HepG2 (cell line): Measurements from ENCODE around the gene SPRED2. TPM values are rescaled to one million over a fixed set of nuclear protein-coding genes. Genes with fewer than 3 reads are reported as not detected.

Source experiments
- ATAC-seq: fragments of 200-7000 bp; cut with Tn5 transposase; 3 replicates; pipeline ENCODE4 v1.9.1; 2020; ENCODE audit warnings: mild to moderate bottlenecking, moderate library complexity
- BruUV-seq: library from RNA; stranded (reverse); fragments of 400-500 nt; replicated peaks from 2 replicates; lab custom pipeline; 2021; lab: Mats Ljungman, UMichigan
- CTCF ChIA-PET: fragments of 300-600 bp; formaldehyde crosslinking; extraction: SDS; loops from one replicate; lab custom pipeline; 2021; ENCODE audit warnings: low total read pairs, inconsistent platforms, low intra/inter-chr PET ratio; lab: Yijun Ruan, JAX
- POLR2A ChIA-PET: fragments of 350-600 bp; sonication (Branson Sonifier 250); formaldehyde crosslinking; loops from one replicate; lab custom pipeline; 2020; ENCODE audit warnings: antibody characterized with exemption, inconsistent platforms; lab: Yijun Ruan, JAX
- DNase-seq: peaks from one replicate; pipeline ENCODE4 v3.0.0-alpha.2; 2015; ENCODE audit warnings: low spot score
- FAIRE-seq: peaks from 3 replicates; lab custom pipeline; 2011; peaks lifted over from hg19 to GRCh38; lab: Jason Lieb, UNC
- H2AFZ ChIP-seq: one replicate; pipeline ENCODE4 v1.6.1; 2011; ENCODE audit warnings: low read length, inconsistent platforms
- H3K27ac ChIP-seq: fragments of 300-600 bp; 3 replicates; pipeline ENCODE4 v1.8.0; 2011; ENCODE audit warnings: mixed run types, mild to moderate bottlenecking, mixed read lengths, low read length, inconsistent platforms; ENCODE audit not compliant: insufficient read depth; ENCODE audit errors: extremely low read length
- H3K27me3 ChIP-seq, 2 experiments: fragments of 200-600 bp in 1 of 2; 2 replicates in 1 of 2; 3 replicates in 1 of 2; pipeline versions ENCODE4 v1.6.0 to v1.8.0; 2011; ENCODE audit warnings: low read length in 2 of 2, mild to moderate bottlenecking in 2 of 2, moderate library complexity in 2 of 2, inconsistent platforms in 1 of 2; ENCODE audit not compliant: insufficient read depth in 2 of 2, control insufficient read depth in 1 of 2
- H3K36me3 ChIP-seq, 2 experiments: fragments of 200-600 bp in 1 of 2; replicated peaks in 1 of 2; 2 replicates in 1 of 2; 3 replicates in 1 of 2; pipeline versions ENCODE4 v1.5.1 to v1.8.0; 2011; ENCODE audit warnings: low read length in 2 of 2, inconsistent platforms in 1 of 2; ENCODE audit not compliant: insufficient read depth in 2 of 2, control insufficient read depth in 1 of 2
- H3K4me1 ChIP-seq: 2 replicates; pipeline ENCODE4 v1.5.1; 2012; ENCODE audit warnings: low read length, inconsistent platforms; ENCODE audit not compliant: insufficient read depth
- H3K4me2 ChIP-seq: 2 replicates; pipeline ENCODE4 v1.6.0; 2011; ENCODE audit warnings: low read depth, low read length, inconsistent platforms
- H3K4me3 ChIP-seq, 3 experiments: fragments of 200-600 bp in 1 of 3; sonication (generic), shearing (Covaris generic) in 1 of 3; replicated peaks in 1 of 3; 2 replicates each; pipeline ENCODE4 v1.5.1; 2011 to 2016; ENCODE audit warnings: low read length in 3 of 3, inconsistent platforms in 2 of 3, low read depth in 2 of 3, mild to moderate bottlenecking in 2 of 3, control low read depth in 1 of 3, mixed read lengths in 1 of 3; ENCODE audit not compliant: insufficient read depth in 1 of 3
- H3K79me2 ChIP-seq: one replicate; pipeline ENCODE4 v1.6.1; 2011; ENCODE audit warnings: low read length, inconsistent platforms; ENCODE audit not compliant: insufficient read depth
- H3K9ac ChIP-seq: 2 replicates; pipeline ENCODE4 v1.6.0; 2011; ENCODE audit warnings: mild to moderate bottlenecking, low read depth, low read length, inconsistent platforms; ENCODE audit not compliant: insufficient read depth
- H3K9me3 ChIP-seq: 2 replicates; pipeline ENCODE4 v1.5.1; 2012; ENCODE audit warnings: mild to moderate bottlenecking, low read length
- H4K20me1 ChIP-seq: 2 replicates; pipeline ENCODE4 v1.6.0; 2011; ENCODE audit warnings: inconsistent platforms, mild to moderate bottlenecking, low read length, moderate library complexity; ENCODE audit not compliant: insufficient read depth
- ARID2 ChIP-seq: sonication (generic); formaldehyde crosslinking; IDR thresholded peaks from 2 replicates; pipeline ENCODE4 v1.8.1; 2022; ENCODE audit warnings: mild to moderate bottlenecking, missing genetic modification reagents, borderline replicate concordance
- ATF2 ChIP-seq: sonication (generic); formaldehyde crosslinking; IDR thresholded peaks from 2 replicates; pipeline ENCODE4 v1.4.0; 2020; ENCODE audit warnings: missing genetic modification reagents
- CEBPG ChIP-seq: IDR thresholded peaks from 2 replicates; pipeline ENCODE4 v1.6.1; 2016
- FOXA3 ChIP-seq: IDR thresholded peaks from 2 replicates; pipeline ENCODE4 v1.6.1; 2016; ENCODE audit warnings: missing genetic modification reagents, missing compliant biosample characterization
- FOXP1 ChIP-seq, 2 experiments: fragments of 450-650 bp in 1 of 2; IDR thresholded peaks; 2 replicates each; pipeline ENCODE4 v1.6.1; 2017 to 2018; ENCODE audit warnings: antibody characterized with exemption in 1 of 2
- GATAD1 ChIP-seq: IDR thresholded peaks from 2 replicates; pipeline ENCODE4 v1.6.1; 2016; ENCODE audit warnings: missing genetic modification reagents, missing compliant biosample characterization
- GATAD2A ChIP-seq: IDR thresholded peaks from 2 replicates; pipeline ENCODE4 v1.6.1; 2016
- HNF1B ChIP-seq: sonication (generic); formaldehyde crosslinking; IDR thresholded peaks from 2 replicates; pipeline ENCODE4 v1.5.1; 2020; ENCODE audit warnings: mild to moderate bottlenecking, moderate library complexity, missing genetic modification reagents
- HNF4A ChIP-seq: sonication (generic); formaldehyde crosslinking; IDR thresholded peaks from 2 replicates; pipeline ENCODE4 v1.4.0; 2020; ENCODE audit warnings: missing genetic modification reagents
- KLF9 ChIP-seq: IDR thresholded peaks from 2 replicates; pipeline ENCODE4 v1.6.1; 2016; ENCODE audit warnings: low read depth
- MTA1 ChIP-seq: sonication (generic); formaldehyde crosslinking; IDR thresholded peaks from 2 replicates; pipeline ENCODE4 v1.4.0; 2020; ENCODE audit warnings: missing genetic modification reagents, mild to moderate bottlenecking, borderline replicate concordance
- NCOA2 ChIP-seq: sonication (generic); formaldehyde crosslinking; IDR thresholded peaks from 2 replicates; pipeline ENCODE4 v1.8.0; 2022; ENCODE audit warnings: inconsistent platforms
- NFE2L1 ChIP-seq: sonication (generic); formaldehyde crosslinking; IDR thresholded peaks from 2 replicates; pipeline ENCODE4 v1.4.0; 2020; ENCODE audit warnings: missing genetic modification reagents, mild to moderate bottlenecking, borderline replicate concordance
- NR2F1 ChIP-seq, 2 experiments: fragments of 450-650 bp in 1 of 2; formaldehyde crosslinking in 1 of 2; IDR thresholded peaks; 2 replicates each; pipeline versions ENCODE4 v1.5.0 to v1.6.1; 2016 to 2020; ENCODE audit warnings: mild to moderate bottlenecking in 1 of 2, missing compliant biosample characterization in 1 of 2, missing genetic modification reagents in 1 of 2, moderate library complexity in 1 of 2
- PAX8 ChIP-seq: sonication (generic); formaldehyde crosslinking; IDR thresholded peaks from 2 replicates; pipeline ENCODE4 v1.8.0; 2022; ENCODE audit warnings: mild to moderate bottlenecking, missing genetic modification reagents, borderline replicate concordance
- RARA ChIP-seq: IDR thresholded peaks from 2 replicates; pipeline ENCODE4 v1.6.1; 2016; ENCODE audit warnings: missing genetic modification reagents, missing compliant biosample characterization
- SAP130 ChIP-seq: IDR thresholded peaks from 2 replicates; pipeline ENCODE4 v1.6.1; 2016; ENCODE audit warnings: low read depth
- SMAD3 ChIP-seq: sonication (generic); formaldehyde crosslinking; IDR thresholded peaks from 2 replicates; pipeline ENCODE4 v1.4.0; 2020; ENCODE audit warnings: missing genetic modification reagents
- SRF ChIP-seq: IDR thresholded peaks from 2 replicates; pipeline ENCODE4 v1.6.1; 2011; ENCODE audit warnings: mild to moderate bottlenecking, low read depth, low read length, moderate library complexity
- THAP11 ChIP-seq: IDR thresholded peaks from 2 replicates; pipeline ENCODE4 v1.6.1; 2016; ENCODE audit warnings: missing biosample characterization, missing genetic modification reagents
- YEATS4 ChIP-seq: sonication (generic); formaldehyde crosslinking; IDR thresholded peaks from 2 replicates; pipeline ENCODE4 v1.4.0; 2020; ENCODE audit warnings: missing genetic modification reagents, borderline replicate concordance
- ZNF224 ChIP-seq: sonication (generic); formaldehyde crosslinking; IDR thresholded peaks from 2 replicates; pipeline ENCODE4 v1.5.0; 2020; ENCODE audit warnings: mild to moderate bottlenecking, missing genetic modification reagents
- ZNF431 ChIP-seq: sonication (generic); formaldehyde crosslinking; IDR thresholded peaks from 2 replicates; pipeline ENCODE4 v1.9.0; 2022; ENCODE audit warnings: missing genetic modification reagents, low read depth, mild to moderate bottlenecking, borderline replicate concordance
- ZNF660 ChIP-seq: sonication (generic); formaldehyde crosslinking; IDR thresholded peaks from 2 replicates; pipeline ENCODE4 v1.5.1; 2020; ENCODE audit warnings: mild to moderate bottlenecking, low read depth, missing genetic modification reagents, borderline replicate concordance
- ZNF850 ChIP-seq: sonication (generic); formaldehyde crosslinking; conservative IDR thresholded peaks from 2 replicates; pipeline ENCODE4 v1.9.0; 2021; ENCODE audit warnings: mild to moderate bottlenecking, missing genetic modification reagents
- WGBS: methylation state at CpG from one replicate; pipeline ENCODE4 v1.1.6; 2017; ENCODE audit warnings: low lambda C conversion rate; 5-methylcytosine and 5-hydroxymethylcytosine counted together
- in situ Hi-C: cut with HindIII; loops from 2 replicates; pipeline ENCODE4 v1.10.0; 2017; ENCODE audit warnings: low pct_unique_long_range_greater_than_20kb; ENCODE audit not compliant: extremely low pct_ligation_motif_present
- intact Hi-C: fragments of 100-400 bp; cut with micrococcal nuclease; formaldehyde crosslinking; loops from one replicate; pipeline ENCODE4 v1.10.0; 2022; ENCODE audit not compliant: unreplicated experiment
- polyA plus RNA-seq, 8 experiments: library from polyadenylated mRNA; depleted of rRNA in 3 of 8; stranded (reverse) in 7 of 8; unstranded in 1 of 8; fragments of >200 nt; fragmentation: Illumina TruSeq in 4 of 8; extraction: Trizol in 4 of 8; gene quantifications; 2 replicates each; pipeline versions ENCODE4 v1.2.1 to v1.2.3, GENCODE V29; 2011 to 2016; ENCODE audit warnings: low read depth in 4 of 8, missing spikeins in 1 of 8, mixed read lengths in 1 of 8; ENCODE audit not compliant: insufficient read depth in 1 of 8
- total RNA-seq, 5 experiments: library from RNA; depleted of rRNA; stranded (reverse); fragments of >200 nt; fragmentation: Illumina TruSeq; extraction: Trizol; gene quantifications; 2 replicates each; pipeline ENCODE4 v1.2.3, GENCODE V29; 2016; ENCODE audit warnings: low read depth in 1 of 5

The SPRED2 gene
- total and polyA plus RNA-seq, 2 of the 13 experiments (the other 11 are each of a cell fraction or from before 2014, with no cell fraction given), result 13.0 to 37.0 TPM

- TF ChIP-seq ZNF660 (CRISPR knock-in tag) (no peak), ARID2 (CRISPR knock-in tag) (no peak), ZNF850 (no peak), NFE2L1 (no peak), ZNF224 (no peak), SMAD3 (CRISPR knock-in tag) (no peak), ZNF431 (CRISPR knock-in tag) (no peak), PAX8 (CRISPR knock-in tag) (no peak)
These were observed 45.4 kb downstream of the SPRED2 start (continued) for GRCh38 chr2:65386989-65387388.

DNA sequence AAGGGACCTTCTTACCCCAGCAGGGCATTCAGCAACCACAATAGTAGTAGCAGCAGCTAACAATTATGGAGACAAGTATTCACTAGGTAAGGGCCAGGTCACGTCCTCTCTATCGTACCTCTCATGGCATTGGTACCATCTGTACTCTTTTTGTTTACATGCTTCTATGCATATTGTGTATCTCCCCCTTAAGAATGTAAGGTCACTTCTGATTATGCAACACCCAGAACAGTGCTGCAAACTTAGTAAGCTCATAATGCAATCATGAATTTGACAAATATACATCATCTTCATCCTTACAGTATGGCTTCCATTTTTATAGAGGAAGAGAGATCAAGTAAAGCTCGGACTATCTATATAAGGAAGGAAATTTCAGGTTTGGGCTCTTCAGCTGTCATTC is 46.1 kb downstream of the SPRED2 start:
- ChIA-PET POLR2A (interaction anchor here (0.8 to 1.2 kb wide), 4 partner anchors 13 to 52 kb away, joined by 3 to 6 read pairs (median 3); partner anchors contain the start of gene SPRED2), CTCF (interaction anchor here (0.6 to 1.5 kb wide), 2 partner anchors 33 to 121 kb away, joined by 3 to 4 read pairs; no protein-coding TSS in a partner anchor)
- FAIRE-seq (no peak), ATAC-seq (no peak), DNase-seq (no peak)
- peaks cover 92% of the 10 kb centered on the region for H3K79me2 ChIP-seq
- no peak overlapping the region for H3K27ac ChIP-seq
- H4K20me1 ChIP-seq, result peaks cover 84% of the 10 kb centered on the region
- no peaks in the 10 kb centered on the region for H3K27me3 ChIP-seq
- no peak overlapping the region for H3K9ac ChIP-seq
- H3K4me1 ChIP-seq, result peaks cover 98% of the 10 kb centered on the region
- H2AFZ ChIP-seq, result no peak overlapping the region
- H3K36me3 ChIP-seq, result peaks cover 5 to 13% of the 10 kb centered on the region in 2 experiments
- H3K9me3 ChIP-seq, result no peaks in the 10 kb centered on the region
- H3K4me3 ChIP-seq, result no peak overlapping the region
- BruUV-seq, result no TSS peak
- in situ Hi-C loops, result no loop called here
- 79% methylated on average over 3 of the region's 3 CpGs for WGBS
- H3K4me2 ChIP-seq, result no peak overlapping the region
- intact Hi-C loops, result no loop called here
- TF ChIP-seq NR2F1 (CRISPR knock-in tag; IDR thresholded peaks at IDR 0.05), result 0 out of 4 replicates have a peak, but pooled peaks of 1 of the 2 experiments have one; percentile 12
- TF ChIP-seq GATAD2A (CRISPR knock-in tag), result peak; percentile 81
- peak; percentile 72 for TF ChIP-seq FOXA3 (CRISPR knock-in tag)
- TF ChIP-seq GATAD1 (CRISPR knock-in tag), result 0 out of 2 replicates have a peak, but pooled peaks have one; percentile 4
- TF ChIP-seq SAP130, result peak; percentile 20; the same call in 1 of the 2 replicates
- TF ChIP-seq MTA1 (CRISPR knock-in tag), result no peak
- TF ChIP-seq HNF1B (CRISPR knock-in tag), result no peak
- TF ChIP-seq RARA (CRISPR knock-in tag), result peak; percentile 63
- TF ChIP-seq THAP11 (CRISPR knock-in tag), result 0 out of 2 replicates have a peak, but pooled peaks have one; percentile 33
- no peak for TF ChIP-seq ATF2 (CRISPR knock-in tag)
- TF ChIP-seq SRF, result no peak
- TF ChIP-seq HNF4A (CRISPR knock-in tag), result 0 out of 2 replicates have a peak, but pooled peaks have one; percentile 15
- TF ChIP-seq CEBPG, result peak; percentile 84
- TF ChIP-seq YEATS4 (CRISPR knock-in tag), result no peak
- TF ChIP-seq KLF9 (CRISPR knock-in tag), result no peak
- peak; percentile 37; the same call in 1 of the 2 replicates for TF ChIP-seq NCOA2 (CRISPR knock-in tag)
- no peak for TF ChIP-seq FOXP1 (IDR thresholded peaks at IDR 0.05)
- peak; percentile 84 for TF ChIP-seq FOXP1 (CRISPR knock-in tag; IDR thresholded peaks at IDR 0.05)
